Thyroid gland (tissue), 4 donors: ENCODE results near the gene GAK.

Experiments used
- CTCF ChIP-seq, 6 experiments: fragments of 200-600 bp in 3 of 6; fragments of 450-650 bp in 3 of 6; sonication (generic) in 3 of 6; IDR thresholded peaks; one replicate each; pipeline ENCODE4 v1.5.1; 2016 to 2019; ENCODE audit warnings: antibody characterized with exemption in 6 of 6, mild to moderate bottlenecking in 2 of 6, inconsistent platforms in 1 of 6, moderate library complexity in 1 of 6
- POLR2A ChIP-seq, 2 donors: fragments of 450-650 bp; IDR thresholded peaks; one replicate each; pipeline ENCODE4 v1.6.1; 2017; ENCODE audit warnings: antibody characterized with exemption in 2 of 2, mild to moderate bottlenecking in 2 of 2, moderate library complexity in 1 of 2

GRCh38 chr4:892780-893179 lies 39.3 kb downstream of the GAK start:
- TF ChIP-seq CTCF (IDR thresholded peaks at IDR 0.05), result no peak
- TF ChIP-seq POLR2A (IDR thresholded peaks at IDR 0.05), result no peak
